Choroid plexus epithelial cell (primary cell): ENCODE data around the gene TNNT1.

ENCODE experiments used
- DNase-seq: peaks from one replicate; pipeline ENCODE4 v3.0.0-alpha.2; 2010; ENCODE audit warnings: low read depth
- H3K4me3 ChIP-seq: 2 replicates; pipeline ENCODE4 v1.5.1; 2011; ENCODE audit warnings: low read depth, mild to moderate bottlenecking, control low read depth, low read length, moderate library complexity
- CTCF ChIP-seq: conservative IDR thresholded peaks from 2 replicates; pipeline ENCODE4 v1.5.1; 2011; ENCODE audit warnings: low read depth, mild to moderate bottlenecking, control low read depth, inconsistent platforms, low read length, moderate library complexity

Gene TNNT1

DNA sequence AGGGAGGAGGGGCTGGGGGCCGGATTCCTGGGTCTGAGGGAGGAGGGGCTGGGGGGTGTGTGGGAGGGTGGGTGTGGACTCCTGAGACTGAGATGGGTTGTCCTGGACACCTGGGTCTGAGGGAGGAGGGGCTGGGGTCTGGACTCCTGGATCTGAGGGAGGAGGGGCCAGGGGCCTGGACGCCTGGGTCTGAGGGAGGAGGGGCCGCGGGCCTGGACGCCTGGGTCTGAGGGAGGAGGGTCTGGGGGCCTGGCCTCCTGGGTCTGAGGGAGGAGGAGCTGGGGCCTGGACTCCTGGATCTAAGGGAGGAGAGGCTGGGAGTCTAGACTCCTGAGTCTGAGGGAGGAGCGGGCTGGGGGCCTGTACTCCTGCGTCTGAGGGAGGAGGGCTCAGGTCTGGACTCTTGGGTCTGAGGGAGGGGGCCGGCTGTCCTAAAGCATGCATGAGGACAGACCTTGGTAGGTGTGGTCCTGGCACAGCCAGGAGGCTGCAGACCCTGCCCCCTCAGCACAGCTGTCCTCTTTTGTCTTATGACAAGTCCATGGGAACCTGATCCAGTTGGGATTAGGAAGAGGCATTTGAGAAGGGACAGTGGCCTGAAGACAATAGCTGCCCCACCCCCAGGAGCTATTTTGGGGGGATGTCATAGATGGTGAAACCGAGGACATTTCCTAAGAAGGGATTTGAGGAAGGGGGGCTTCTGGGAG lies 1.3 kb downstream of the TNNT1 start:
- no peak overlapping the region for H3K4me3 ChIP-seq
- no peak for TF ChIP-seq CTCF
- DNase-seq: no peak

DNA sequence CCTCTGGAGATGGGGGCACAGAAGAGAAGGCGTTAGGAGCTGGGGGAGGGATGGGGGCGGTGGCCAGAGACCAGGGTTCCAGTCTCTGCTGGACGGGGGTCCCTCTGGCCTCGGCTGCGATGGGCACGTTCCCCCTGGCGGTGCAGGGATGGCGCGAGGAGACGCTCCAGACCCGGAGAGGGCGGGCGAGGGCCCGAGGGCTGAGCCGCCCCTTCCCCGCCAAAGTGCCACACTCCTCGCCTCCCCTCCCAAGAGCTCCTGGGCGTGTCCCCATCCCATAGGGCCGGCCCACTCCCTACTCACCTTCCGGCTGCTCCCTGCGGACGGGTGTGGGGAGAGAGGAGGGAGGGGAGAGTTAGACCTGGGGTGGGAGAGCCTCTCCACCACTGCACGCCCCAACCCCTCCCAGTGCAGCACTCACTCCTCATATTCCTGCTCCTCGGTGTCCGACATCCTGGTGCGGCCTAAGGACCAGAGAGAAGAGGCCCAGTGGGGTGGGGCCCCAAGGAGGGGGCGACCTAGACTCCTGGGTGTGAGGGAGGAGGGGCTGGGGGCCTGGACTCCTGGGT lies 2.2 kb downstream of the TNNT1 start:
- no peak overlapping the region for H3K4me3 ChIP-seq
- TF ChIP-seq CTCF: no peak
- no peak for DNase-seq

GRCh38 chr19:55146078-55146704 lies 2.8 kb downstream of the TNNT1 start:
- no peak for DNase-seq

GRCh38 chr19:55145232-55145631 lies 3.8 kb downstream of the TNNT1 start:
- no peak for DNase-seq
- no peak overlapping the region for H3K4me3 ChIP-seq
- TF ChIP-seq CTCF: no peak

More at GRCh38 chr19:55146078-55146704, 2.8 kb downstream of the TNNT1 start:
- no peak overlapping the region for H3K4me3 ChIP-seq
- peak; percentile 62 for TF ChIP-seq CTCF

- TF ChIP-seq CTCF: no peak
- no peak for DNase-seq
- H3K4me3 ChIP-seq: no peak overlapping the region
Observed at GRCh38 chr19:55141696-55142095, 7.3 kb downstream of the TNNT1 start.

DNA sequence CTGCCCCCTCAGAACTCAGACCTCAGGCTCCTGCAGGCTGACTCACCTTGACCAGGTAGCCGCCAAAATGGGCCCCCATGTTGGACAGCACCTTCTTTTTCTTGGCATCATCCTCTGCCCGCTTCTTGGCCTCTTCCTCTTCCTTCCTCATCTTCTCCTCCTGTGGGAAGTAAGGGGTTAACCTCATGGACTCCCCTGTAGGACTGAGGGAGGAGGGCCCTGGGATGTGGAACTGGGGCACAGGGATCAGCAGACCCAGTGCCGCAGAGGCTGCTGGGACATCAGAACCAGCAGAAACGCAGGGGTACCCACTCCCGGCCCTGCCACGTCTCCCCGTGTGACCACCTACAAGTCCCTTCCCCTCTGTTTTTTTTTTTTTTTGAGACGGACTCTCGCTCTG lies 11.1 kb downstream of the TNNT1 start:
- H3K4me3 ChIP-seq: no peak overlapping the region
- no peak for DNase-seq
- TF ChIP-seq CTCF: no peak
